Measurements from ENCODE around the gene CHMP2A.

CHMP2A gene

GRCh38 chr19:58554494-58555368, at the start of gene CHMP2A:
Gene CHMP2A (minus strand): TSS chr19:58555105. CDS start chr19:58554212, 893 bp downstream.
- Histone ChIP-seq H3K4me3 (IDR thresholded peaks at IDR 0.05; ENCODE audit: insufficient read depth, low read depth, low read length) (no peak within 1 kb of the TSS), H4K20me1 (ENCODE audit: insufficient read depth) (no peaks in the 10 kb centered on the region; the same call in 1 of the 2 replicates), H3K36me3 (ENCODE audit: insufficient read depth) (peaks cover 17% of the 10 kb centered on the region; the same call in 1 of the 2 replicates), H3K4me2 (peak within 1 kb of the TSS; percentile 64), H3K27ac (peak within 1 kb of the TSS; percentile 61), H2AFZ (ENCODE audit: low read depth) (peak within 1 kb of the TSS; percentile 32; the same call in 1 of the 2 replicates), H3K27me3 (ENCODE audit: insufficient read depth, low read depth) (no peaks in the 10 kb centered on the region), H3K9ac (peak within 1 kb of the TSS; percentile 57; the same call in 1 of the 2 replicates), H3K4me1 (ENCODE audit: low read depth, poor library complexity, severe bottlenecking) (peaks cover 37% of the 10 kb centered on the region), H3K79me2 (ENCODE audit: insufficient read depth, low read depth) (peaks cover 29% of the 10 kb centered on the region)
- TF ChIP-seq, protein P1, sequence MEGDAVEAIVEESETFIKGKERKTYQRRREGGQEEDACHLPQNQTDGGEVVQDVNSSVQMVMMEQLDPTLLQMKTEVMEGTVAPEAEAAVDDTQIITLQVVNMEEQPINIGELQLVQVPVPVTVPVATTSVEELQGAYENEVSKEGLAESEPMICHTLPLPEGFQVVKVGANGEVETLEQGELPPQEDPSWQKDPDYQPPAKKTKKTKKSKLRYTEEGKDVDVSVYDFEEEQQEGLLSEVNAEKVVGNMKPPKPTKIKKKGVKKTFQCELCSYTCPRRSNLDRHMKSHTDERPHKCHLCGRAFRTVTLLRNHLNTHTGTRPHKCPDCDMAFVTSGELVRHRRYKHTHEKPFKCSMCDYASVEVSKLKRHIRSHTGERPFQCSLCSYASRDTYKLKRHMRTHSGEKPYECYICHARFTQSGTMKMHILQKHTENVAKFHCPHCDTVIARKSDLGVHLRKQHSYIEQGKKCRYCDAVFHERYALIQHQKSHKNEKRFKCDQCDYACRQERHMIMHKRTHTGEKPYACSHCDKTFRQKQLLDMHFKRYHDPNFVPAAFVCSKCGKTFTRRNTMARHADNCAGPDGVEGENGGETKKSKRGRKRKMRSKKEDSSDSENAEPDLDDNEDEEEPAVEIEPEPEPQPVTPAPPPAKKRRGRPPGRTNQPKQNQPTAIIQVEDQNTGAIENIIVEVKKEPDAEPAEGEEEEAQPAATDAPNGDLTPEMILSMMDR (conservative IDR thresholded peaks at IDR 0.05; ENCODE audit: low read depth, low read length), result no peak

DNA sequence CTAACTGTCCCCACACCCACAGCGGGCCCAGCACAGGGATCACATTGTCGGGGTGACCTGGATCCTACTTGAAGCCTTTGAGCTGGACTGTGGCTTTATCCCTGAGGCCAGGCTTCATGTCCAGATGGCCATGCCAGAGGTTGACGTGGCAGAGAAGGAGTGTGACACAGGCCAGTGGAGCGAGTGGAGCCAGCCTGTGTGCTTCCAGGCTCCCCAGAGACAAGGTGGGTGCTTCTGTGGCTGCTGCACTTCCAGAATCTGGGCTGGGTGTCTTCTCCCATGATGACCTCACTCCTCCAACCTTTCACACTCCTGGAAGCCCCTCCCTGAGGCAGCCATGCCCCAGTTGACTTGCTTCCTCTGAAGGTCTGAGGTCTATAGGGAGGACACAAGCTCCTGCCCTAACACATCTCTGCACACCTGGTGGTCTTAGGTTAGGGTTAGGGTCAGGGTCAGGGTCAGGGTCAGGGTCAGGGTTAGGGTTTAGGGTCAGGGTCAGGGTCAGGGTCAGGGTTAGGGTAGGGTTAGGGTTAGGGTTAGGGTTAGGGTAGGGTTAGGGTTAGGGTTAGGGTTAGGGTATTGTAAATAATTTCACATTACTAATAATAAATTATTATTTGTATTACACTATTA, 31.3 kb upstream of the CHMP2A start:
- no peak overlapping the region for H3K27ac ChIP-seq
- no peaks in the 10 kb centered on the region for H3K27me3 ChIP-seq (ENCODE audit: insufficient read depth, low read depth)
- H3K4me3 ChIP-seq (IDR thresholded peaks at IDR 0.05; ENCODE audit: insufficient read depth, low read depth, low read length), result no peak overlapping the region
- no peak overlapping the region for H3K4me2 ChIP-seq
- TF ChIP-seq, protein P1 (conservative IDR thresholded peaks at IDR 0.05; ENCODE audit: low read depth, low read length), result no peak
- H3K4me1 ChIP-seq (ENCODE audit: low read depth, poor library complexity, severe bottlenecking), result no peaks in the 10 kb centered on the region
- no peaks in the 10 kb centered on the region for H3K36me3 ChIP-seq (ENCODE audit: insufficient read depth)
- H3K9ac ChIP-seq, result no peak overlapping the region
- no peaks in the 10 kb centered on the region for H4K20me1 ChIP-seq (ENCODE audit: insufficient read depth)
- no peak overlapping the region for H2AFZ ChIP-seq (ENCODE audit: low read depth)
- H3K79me2 ChIP-seq (ENCODE audit: insufficient read depth, low read depth), result no peaks in the 10 kb centered on the region

- TF ChIP-seq, protein P1 (conservative IDR thresholded peaks at IDR 0.05; ENCODE audit: low read depth, low read length), result no peak
- H3K4me1 ChIP-seq (ENCODE audit: low read depth, poor library complexity, severe bottlenecking), result no peaks in the 10 kb centered on the region
- H3K36me3 ChIP-seq (ENCODE audit: insufficient read depth), result no peaks in the 10 kb centered on the region
- H4K20me1 ChIP-seq (ENCODE audit: insufficient read depth), result no peaks in the 10 kb centered on the region
- H3K4me3 ChIP-seq (IDR thresholded peaks at IDR 0.05; ENCODE audit: insufficient read depth, low read depth, low read length), result no peak overlapping the region
- no peak overlapping the region for H3K27ac ChIP-seq
- no peaks in the 10 kb centered on the region; the same call in 1 of the 2 replicates for H3K79me2 ChIP-seq (ENCODE audit: insufficient read depth, low read depth)
- H3K9ac ChIP-seq, result no peak overlapping the region
- no peak overlapping the region for H2AFZ ChIP-seq (ENCODE audit: low read depth)
- H3K4me2 ChIP-seq, result no peak overlapping the region
- H3K27me3 ChIP-seq (ENCODE audit: insufficient read depth, low read depth), result no peaks in the 10 kb centered on the region
Observed at GRCh38 chr19:58585442-58586132, 30.7 kb upstream of the CHMP2A start.

Measured in KMS-11 (cell line).